ENCODE results near the gene TTN.

TTN gene

GRCh38 chr2:178485356-178485755 is 321.9 kb downstream of the TTN start:
- Mint-ChIP-seq H3K9me3 (no peaks in the 10 kb centered on the region), H3K4me3 (no peak overlapping the region), H3K27ac (no peak overlapping the region)

GRCh38 chr2:178484245-178485041 is 322.8 kb downstream of the TTN start:
- H3K4me3 Mint-ChIP-seq, result no peak overlapping the region
- H3K27me3 Mint-ChIP-seq (ENCODE audit: low read depth), result no peaks in the 10 kb centered on the region
- H3K36me3 Mint-ChIP-seq (ENCODE audit: low read depth), result peaks cover 31% of the 10 kb centered on the region
- no peaks in the 10 kb centered on the region for H3K9me3 Mint-ChIP-seq
- H3K27ac Mint-ChIP-seq, result no peak overlapping the region
- no peak for TF ChIP-seq CTCF (IDR thresholded peaks at IDR 0.05; ENCODE audit: unreplicated experiment in 3 of 3)
- H3K4me1 Mint-ChIP-seq, result peaks cover 29% of the 10 kb centered on the region

More at GRCh38 chr2:178485356-178485755, 321.9 kb downstream of the TTN start:
- no peak for TF ChIP-seq CTCF (IDR thresholded peaks at IDR 0.05; ENCODE audit: unreplicated experiment in 3 of 3)
- Mint-ChIP-seq H3K36me3 (ENCODE audit: low read depth) (peaks cover 40% of the 10 kb centered on the region), H3K27me3 (ENCODE audit: low read depth) (no peaks in the 10 kb centered on the region), H3K4me1 (peaks cover 29% of the 10 kb centered on the region)

- Mint-ChIP-seq H3K27ac (peak overlapping the region in 1 of 3 experiments; percentile 23), H3K36me3 (ENCODE audit: low read depth) (peaks cover 17% of the 10 kb centered on the region)
- TF ChIP-seq CTCF (IDR thresholded peaks at IDR 0.05; ENCODE audit: unreplicated experiment in 3 of 3), result no peak
Measured at GRCh38 chr2:178482437-178482836, 324.8 kb downstream of the TTN start.

GRCh38 chr2:178480227-178481181 is 326.7 kb downstream of the TTN start, which contains the start of gene PLEKHA3:
Gene PLEKHA3, plus strand, starts transcription at chr2:178480457. Its CDS starts 413 bp downstream, at chr2:178480870.
- no peaks in the 10 kb centered on the region for H3K27me3 Mint-ChIP-seq (ENCODE audit: low read depth)
- peaks cover 53% of the 10 kb centered on the region for H3K4me1 Mint-ChIP-seq
- no peak for TF ChIP-seq CTCF (IDR thresholded peaks at IDR 0.05; ENCODE audit: unreplicated experiment in 3 of 3)
- H3K36me3 Mint-ChIP-seq (ENCODE audit: low read depth), result peaks cover 10% of the 10 kb centered on the region
- no peaks in the 10 kb centered on the region for H3K9me3 Mint-ChIP-seq
- H3K27ac Mint-ChIP-seq, result peak within 1 kb of the TSS; percentile 97 to 100 (median 99)
- H3K4me3 Mint-ChIP-seq, result peak within 1 kb of the TSS; percentile 93 to 99 (median 97)

More at GRCh38 chr2:178482437-178482836, 324.8 kb downstream of the TTN start:
- Mint-ChIP-seq H3K27me3 (ENCODE audit: low read depth) (no peaks in the 10 kb centered on the region), H3K4me1 (peaks cover 35% of the 10 kb centered on the region), H3K9me3 (no peaks in the 10 kb centered on the region), H3K4me3 (peak overlapping the region; percentile 93 to 99 (median 97))

GRCh38 chr2:178479758-178480226 is 327.4 kb downstream of the TTN start:
- Mint-ChIP-seq H3K4me3 (peak overlapping the region; percentile 93 to 95 (median 95)), H3K9me3 (no peaks in the 10 kb centered on the region), H3K27ac (peak overlapping the region; percentile 97 to 100 (median 99)), H3K4me1 (peaks cover 52% of the 10 kb centered on the region), H3K36me3 (ENCODE audit: low read depth) (peaks cover 8% of the 10 kb centered on the region), H3K27me3 (ENCODE audit: low read depth) (no peaks in the 10 kb centered on the region)
- no peak for TF ChIP-seq CTCF (IDR thresholded peaks at IDR 0.05; ENCODE audit: unreplicated experiment in 3 of 3)
